HEK293 (cell line): ENCODE data around the gene TINAGL1.

Source experiments
- KLF16 ChIP-seq: fragments of 450-650 bp; formaldehyde crosslinking; IDR thresholded peaks from 2 replicates; pipeline ENCODE4 v1.5.1; 2017; ENCODE audit warnings: missing biosample characterization, missing genetic modification characterization
- TCF7L2 ChIP-seq: IDR thresholded peaks from 2 replicates; pipeline ENCODE4 v1.6.1; 2011; ENCODE audit warnings: low read depth, mild to moderate bottlenecking, inconsistent platforms, low read length, moderate library complexity, borderline replicate concordance
- ZNF416 ChIP-seq: fragments of 450-650 bp; formaldehyde crosslinking; IDR thresholded peaks from 2 replicates; pipeline ENCODE4 v1.5.1; 2016; ENCODE audit warnings: missing biosample characterization, missing genetic modification characterization
- ZNF660 ChIP-seq: fragments of 450-650 bp; IDR thresholded peaks from 2 replicates; pipeline ENCODE4 v1.5.1; 2018; ENCODE audit warnings: missing biosample characterization, mild to moderate bottlenecking, missing genetic modification characterization
- ZNF670 ChIP-seq: fragments of 450-650 bp; formaldehyde crosslinking; IDR thresholded peaks from 2 replicates; pipeline ENCODE4 v1.5.1; 2016; ENCODE audit warnings: missing biosample characterization, missing genetic modification characterization, low read depth
- ZNF830 ChIP-seq: fragments of 450-650 bp; IDR thresholded peaks from 2 replicates; pipeline ENCODE4 v1.5.0; 2018; ENCODE audit warnings: missing biosample characterization, missing genetic modification characterization, low read depth, mild to moderate bottlenecking, moderate library complexity
- TF ChIP-seq, protein P1 (sequence below): fragments of 450-650 bp; formaldehyde crosslinking; IDR thresholded peaks from 2 replicates; pipeline ENCODE4 v1.5.1; 2016; ENCODE audit warnings: missing biosample characterization, missing genetic modification characterization
- TF ChIP-seq, protein P2 (sequence below): fragments of 450-650 bp; formaldehyde crosslinking; IDR thresholded peaks from 2 replicates; pipeline ENCODE4 v1.5.1; 2016; ENCODE audit warnings: missing biosample characterization, missing genetic modification characterization, borderline replicate concordance
- TF ChIP-seq, protein P3 (sequence below): sonication (generic); formaldehyde crosslinking; IDR thresholded peaks from 2 replicates; pipeline ENCODE4 v1.8.1; 2022; ENCODE audit warnings: mild to moderate bottlenecking, moderate library complexity, missing genetic modification reagents
- TF ChIP-seq, protein P4 (sequence below): fragments of 450-650 bp; formaldehyde crosslinking; IDR thresholded peaks from 2 replicates; pipeline ENCODE4 v1.5.1; 2016; ENCODE audit warnings: missing biosample characterization, missing genetic modification characterization

DNA sequence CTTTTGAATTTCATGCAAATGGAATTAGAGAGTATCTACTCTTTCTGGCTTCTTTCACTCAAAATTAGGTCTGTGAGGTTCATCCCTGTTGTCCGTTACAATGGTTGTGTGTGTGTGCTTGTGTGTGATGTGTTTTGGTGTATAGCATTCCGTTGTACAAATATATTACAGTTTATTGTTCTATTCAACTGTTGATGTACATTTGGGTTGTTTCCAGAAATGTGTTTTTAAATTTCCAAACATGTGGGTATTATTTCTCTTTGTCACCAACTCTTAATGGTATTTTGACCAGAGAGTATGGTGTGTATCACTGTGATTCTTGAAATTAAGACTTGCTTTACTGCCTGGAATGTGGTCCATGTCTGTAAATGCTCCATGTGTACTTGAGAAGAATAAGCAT, 24.3 kb downstream of the TINAGL1 start:
- TF ChIP-seq, protein P1, sequence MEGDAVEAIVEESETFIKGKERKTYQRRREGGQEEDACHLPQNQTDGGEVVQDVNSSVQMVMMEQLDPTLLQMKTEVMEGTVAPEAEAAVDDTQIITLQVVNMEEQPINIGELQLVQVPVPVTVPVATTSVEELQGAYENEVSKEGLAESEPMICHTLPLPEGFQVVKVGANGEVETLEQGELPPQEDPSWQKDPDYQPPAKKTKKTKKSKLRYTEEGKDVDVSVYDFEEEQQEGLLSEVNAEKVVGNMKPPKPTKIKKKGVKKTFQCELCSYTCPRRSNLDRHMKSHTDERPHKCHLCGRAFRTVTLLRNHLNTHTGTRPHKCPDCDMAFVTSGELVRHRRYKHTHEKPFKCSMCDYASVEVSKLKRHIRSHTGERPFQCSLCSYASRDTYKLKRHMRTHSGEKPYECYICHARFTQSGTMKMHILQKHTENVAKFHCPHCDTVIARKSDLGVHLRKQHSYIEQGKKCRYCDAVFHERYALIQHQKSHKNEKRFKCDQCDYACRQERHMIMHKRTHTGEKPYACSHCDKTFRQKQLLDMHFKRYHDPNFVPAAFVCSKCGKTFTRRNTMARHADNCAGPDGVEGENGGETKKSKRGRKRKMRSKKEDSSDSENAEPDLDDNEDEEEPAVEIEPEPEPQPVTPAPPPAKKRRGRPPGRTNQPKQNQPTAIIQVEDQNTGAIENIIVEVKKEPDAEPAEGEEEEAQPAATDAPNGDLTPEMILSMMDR: no peak
- TF ChIP-seq, protein P2, sequence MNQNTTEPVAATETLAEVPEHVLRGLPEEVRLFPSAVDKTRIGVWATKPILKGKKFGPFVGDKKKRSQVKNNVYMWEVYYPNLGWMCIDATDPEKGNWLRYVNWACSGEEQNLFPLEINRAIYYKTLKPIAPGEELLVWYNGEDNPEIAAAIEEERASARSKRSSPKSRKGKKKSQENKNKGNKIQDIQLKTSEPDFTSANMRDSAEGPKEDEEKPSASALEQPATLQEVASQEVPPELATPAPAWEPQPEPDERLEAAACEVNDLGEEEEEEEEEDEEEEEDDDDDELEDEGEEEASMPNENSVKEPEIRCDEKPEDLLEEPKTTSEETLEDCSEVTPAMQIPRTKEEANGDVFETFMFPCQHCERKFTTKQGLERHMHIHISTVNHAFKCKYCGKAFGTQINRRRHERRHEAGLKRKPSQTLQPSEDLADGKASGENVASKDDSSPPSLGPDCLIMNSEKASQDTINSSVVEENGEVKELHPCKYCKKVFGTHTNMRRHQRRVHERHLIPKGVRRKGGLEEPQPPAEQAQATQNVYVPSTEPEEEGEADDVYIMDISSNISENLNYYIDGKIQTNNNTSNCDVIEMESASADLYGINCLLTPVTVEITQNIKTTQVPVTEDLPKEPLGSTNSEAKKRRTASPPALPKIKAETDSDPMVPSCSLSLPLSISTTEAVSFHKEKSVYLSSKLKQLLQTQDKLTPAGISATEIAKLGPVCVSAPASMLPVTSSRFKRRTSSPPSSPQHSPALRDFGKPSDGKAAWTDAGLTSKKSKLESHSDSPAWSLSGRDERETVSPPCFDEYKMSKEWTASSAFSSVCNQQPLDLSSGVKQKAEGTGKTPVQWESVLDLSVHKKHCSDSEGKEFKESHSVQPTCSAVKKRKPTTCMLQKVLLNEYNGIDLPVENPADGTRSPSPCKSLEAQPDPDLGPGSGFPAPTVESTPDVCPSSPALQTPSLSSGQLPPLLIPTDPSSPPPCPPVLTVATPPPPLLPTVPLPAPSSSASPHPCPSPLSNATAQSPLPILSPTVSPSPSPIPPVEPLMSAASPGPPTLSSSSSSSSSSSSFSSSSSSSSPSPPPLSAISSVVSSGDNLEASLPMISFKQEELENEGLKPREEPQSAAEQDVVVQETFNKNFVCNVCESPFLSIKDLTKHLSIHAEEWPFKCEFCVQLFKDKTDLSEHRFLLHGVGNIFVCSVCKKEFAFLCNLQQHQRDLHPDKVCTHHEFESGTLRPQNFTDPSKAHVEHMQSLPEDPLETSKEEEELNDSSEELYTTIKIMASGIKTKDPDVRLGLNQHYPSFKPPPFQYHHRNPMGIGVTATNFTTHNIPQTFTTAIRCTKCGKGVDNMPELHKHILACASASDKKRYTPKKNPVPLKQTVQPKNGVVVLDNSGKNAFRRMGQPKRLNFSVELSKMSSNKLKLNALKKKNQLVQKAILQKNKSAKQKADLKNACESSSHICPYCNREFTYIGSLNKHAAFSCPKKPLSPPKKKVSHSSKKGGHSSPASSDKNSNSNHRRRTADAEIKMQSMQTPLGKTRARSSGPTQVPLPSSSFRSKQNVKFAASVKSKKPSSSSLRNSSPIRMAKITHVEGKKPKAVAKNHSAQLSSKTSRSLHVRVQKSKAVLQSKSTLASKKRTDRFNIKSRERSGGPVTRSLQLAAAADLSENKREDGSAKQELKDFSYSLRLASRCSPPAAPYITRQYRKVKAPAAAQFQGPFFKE: no peak
- TF ChIP-seq, protein P3, sequence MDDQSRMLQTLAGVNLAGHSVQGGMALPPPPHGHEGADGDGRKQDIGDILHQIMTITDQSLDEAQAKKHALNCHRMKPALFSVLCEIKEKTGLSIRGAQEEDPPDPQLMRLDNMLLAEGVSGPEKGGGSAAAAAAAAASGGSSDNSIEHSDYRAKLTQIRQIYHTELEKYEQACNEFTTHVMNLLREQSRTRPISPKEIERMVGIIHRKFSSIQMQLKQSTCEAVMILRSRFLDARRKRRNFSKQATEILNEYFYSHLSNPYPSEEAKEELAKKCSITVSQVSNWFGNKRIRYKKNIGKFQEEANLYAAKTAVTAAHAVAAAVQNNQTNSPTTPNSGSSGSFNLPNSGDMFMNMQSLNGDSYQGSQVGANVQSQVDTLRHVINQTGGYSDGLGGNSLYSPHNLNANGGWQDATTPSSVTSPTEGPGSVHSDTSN: no peak
- TF ChIP-seq ZNF660 (tag by site-specific recombination): no peak
- no peak for TF ChIP-seq ZNF830 (tag by site-specific recombination)
- no peak for TF ChIP-seq ZNF670 (tag by site-specific recombination)
- TF ChIP-seq, protein P4, sequence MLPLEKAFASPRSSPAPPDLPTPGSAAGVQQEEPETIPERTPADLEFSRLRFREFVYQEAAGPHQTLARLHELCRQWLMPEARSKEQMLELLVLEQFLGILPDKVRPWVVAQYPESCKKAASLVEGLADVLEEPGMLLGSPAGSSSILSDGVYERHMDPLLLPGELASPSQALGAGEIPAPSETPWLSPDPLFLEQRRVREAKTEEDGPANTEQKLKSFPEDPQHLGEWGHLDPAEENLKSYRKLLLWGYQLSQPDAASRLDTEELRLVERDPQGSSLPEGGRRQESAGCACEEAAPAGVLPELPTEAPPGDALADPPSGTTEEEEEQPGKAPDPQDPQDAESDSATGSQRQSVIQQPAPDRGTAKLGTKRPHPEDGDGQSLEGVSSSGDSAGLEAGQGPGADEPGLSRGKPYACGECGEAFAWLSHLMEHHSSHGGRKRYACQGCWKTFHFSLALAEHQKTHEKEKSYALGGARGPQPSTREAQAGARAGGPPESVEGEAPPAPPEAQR (tag by site-specific recombination): no peak
- TF ChIP-seq TCF7L2: no peak
- TF ChIP-seq KLF16 (tag by site-specific recombination): no peak
- TF ChIP-seq ZNF416 (tag by site-specific recombination): no peak
